Prostate gland (tissue), 2 donors: Measurements from ENCODE around the gene SSTR5. TPM values are rescaled to one million over a fixed set of nuclear protein-coding genes. Genes with fewer than 3 reads are reported as not detected.

Source experiments
- DNase-seq: peaks from one replicate; pipeline ENCODE4 v3.0.0-alpha.2; 2019; ENCODE audit warnings: low spot score
- H3K27ac ChIP-seq, 2 donors: fragments of 200-600 bp; sonication (generic); 2 replicates each; pipeline ENCODE4 v1.5.1; 2017 to 2019
- H3K27me3 ChIP-seq: fragments of 200-600 bp; sonication (generic); replicated peaks from 2 replicates; pipeline ENCODE4 v1.5.1; 2019; ENCODE audit not compliant: insufficient read depth
- H3K36me3 ChIP-seq, 2 donors: fragments of 200-600 bp; sonication (generic); 1 replicate in 1 of 2; 2 replicates in 1 of 2; pipeline versions ENCODE4 v1.5.1 to v1.8.1; 2017 to 2019
- H3K4me1 ChIP-seq: fragments of 200-600 bp; sonication (generic); replicated peaks from 2 replicates; pipeline ENCODE4 v1.5.1; 2019
- H3K4me3 ChIP-seq, 2 donors: fragments of 200-600 bp; sonication (generic); 2 replicates each; pipeline ENCODE4 v1.5.1; 2017 to 2019
- H3K9me3 ChIP-seq: fragments of 200-600 bp; sonication (generic); 2 replicates; pipeline ENCODE4 v1.5.1; 2017
- POLR2A ChIP-seq: fragments of 450-650 bp; IDR thresholded peaks from one replicate; pipeline ENCODE4 v1.6.1; 2016; ENCODE audit warnings: antibody characterized with exemption, mild to moderate bottlenecking
- POLR2AphosphoS5 ChIP-seq: sonication (generic); formaldehyde crosslinking; IDR thresholded peaks from one replicate; pipeline ENCODE4 v1.6.1; 2017; ENCODE audit warnings: antibody characterized with exemption
- WGBS: methylation state at CpG from one replicate; pipeline ENCODE4 v1.1.5; 2018; 5-methylcytosine and 5-hydroxymethylcytosine counted together
- intact Hi-C: fragments of 100-400 bp; cut with DNase I; formaldehyde crosslinking; loops from one replicate; pipeline ENCODE4 v1.14.2; 2022
- total RNA-seq, 2 donors: library from RNA; depleted of rRNA; stranded (reverse); fragments of >200 nt; gene quantifications; one replicate each; pipeline ENCODE4 v1.1.0, GENCODE V29; 2016
- TF ChIP-seq, protein P1 (sequence below), 4 experiments: fragments of 200-600 bp in 2 of 4; fragments of 450-650 bp in 2 of 4; sonication (generic) in 2 of 4; IDR thresholded peaks; 1 replicate in 3 of 4; 2 replicates in 1 of 4; pipeline ENCODE4 v1.5.1; 2016 to 2019; ENCODE audit warnings: antibody characterized with exemption in 4 of 4, mild to moderate bottlenecking in 2 of 4, moderate library complexity in 2 of 4

The SSTR5 gene
- total RNA-seq, 2 donors from 2014 or later: 1.1 to 1.8 TPM

DNA sequence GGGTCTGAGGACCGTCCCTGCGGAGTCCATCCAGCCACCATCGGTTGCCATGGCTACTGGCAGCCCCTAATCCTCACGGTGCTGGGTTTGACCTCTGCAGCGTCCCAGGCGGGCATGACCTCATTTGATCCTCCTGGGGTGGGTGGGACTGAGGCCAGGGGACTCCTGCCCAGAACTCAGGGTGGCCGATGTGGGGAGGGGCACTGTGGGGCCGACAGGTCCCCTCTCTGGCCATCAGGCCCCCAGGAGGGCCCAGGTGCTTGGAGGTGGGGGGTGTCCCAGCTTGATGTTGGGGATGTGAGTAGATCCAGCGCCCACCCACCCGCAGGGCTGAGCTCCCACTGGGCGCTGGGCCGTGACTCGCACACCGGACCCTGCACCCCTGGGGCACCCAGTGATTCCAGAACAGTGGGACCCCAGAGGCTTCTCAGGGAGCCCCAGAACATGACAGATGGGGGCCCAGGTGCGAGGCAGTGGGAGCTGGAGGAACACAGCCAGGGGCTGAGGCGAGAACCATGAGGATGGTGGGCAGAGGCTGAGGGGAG is 1.6 kb upstream of the SSTR5 start:
- Histone ChIP-seq H3K4me3 (no peak overlapping the region), H3K27me3 (peaks cover 46% of the 10 kb centered on the region), H3K9me3 (no peaks in the 10 kb centered on the region), H3K27ac (no peak overlapping the region), H3K4me1 (no peaks in the 10 kb centered on the region), H3K36me3 (no peaks in the 10 kb centered on the region)
- TF ChIP-seq POLR2A (no peak), POLR2AphosphoS5 (no peak)
- TF ChIP-seq, protein P1, sequence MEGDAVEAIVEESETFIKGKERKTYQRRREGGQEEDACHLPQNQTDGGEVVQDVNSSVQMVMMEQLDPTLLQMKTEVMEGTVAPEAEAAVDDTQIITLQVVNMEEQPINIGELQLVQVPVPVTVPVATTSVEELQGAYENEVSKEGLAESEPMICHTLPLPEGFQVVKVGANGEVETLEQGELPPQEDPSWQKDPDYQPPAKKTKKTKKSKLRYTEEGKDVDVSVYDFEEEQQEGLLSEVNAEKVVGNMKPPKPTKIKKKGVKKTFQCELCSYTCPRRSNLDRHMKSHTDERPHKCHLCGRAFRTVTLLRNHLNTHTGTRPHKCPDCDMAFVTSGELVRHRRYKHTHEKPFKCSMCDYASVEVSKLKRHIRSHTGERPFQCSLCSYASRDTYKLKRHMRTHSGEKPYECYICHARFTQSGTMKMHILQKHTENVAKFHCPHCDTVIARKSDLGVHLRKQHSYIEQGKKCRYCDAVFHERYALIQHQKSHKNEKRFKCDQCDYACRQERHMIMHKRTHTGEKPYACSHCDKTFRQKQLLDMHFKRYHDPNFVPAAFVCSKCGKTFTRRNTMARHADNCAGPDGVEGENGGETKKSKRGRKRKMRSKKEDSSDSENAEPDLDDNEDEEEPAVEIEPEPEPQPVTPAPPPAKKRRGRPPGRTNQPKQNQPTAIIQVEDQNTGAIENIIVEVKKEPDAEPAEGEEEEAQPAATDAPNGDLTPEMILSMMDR (IDR thresholded peaks at IDR 0.05): no peak
- intact Hi-C loops: no loop called here
- no peak for DNase-seq
- WGBS: 39% methylated on average over 16 of the region's 16 CpGs

DNA sequence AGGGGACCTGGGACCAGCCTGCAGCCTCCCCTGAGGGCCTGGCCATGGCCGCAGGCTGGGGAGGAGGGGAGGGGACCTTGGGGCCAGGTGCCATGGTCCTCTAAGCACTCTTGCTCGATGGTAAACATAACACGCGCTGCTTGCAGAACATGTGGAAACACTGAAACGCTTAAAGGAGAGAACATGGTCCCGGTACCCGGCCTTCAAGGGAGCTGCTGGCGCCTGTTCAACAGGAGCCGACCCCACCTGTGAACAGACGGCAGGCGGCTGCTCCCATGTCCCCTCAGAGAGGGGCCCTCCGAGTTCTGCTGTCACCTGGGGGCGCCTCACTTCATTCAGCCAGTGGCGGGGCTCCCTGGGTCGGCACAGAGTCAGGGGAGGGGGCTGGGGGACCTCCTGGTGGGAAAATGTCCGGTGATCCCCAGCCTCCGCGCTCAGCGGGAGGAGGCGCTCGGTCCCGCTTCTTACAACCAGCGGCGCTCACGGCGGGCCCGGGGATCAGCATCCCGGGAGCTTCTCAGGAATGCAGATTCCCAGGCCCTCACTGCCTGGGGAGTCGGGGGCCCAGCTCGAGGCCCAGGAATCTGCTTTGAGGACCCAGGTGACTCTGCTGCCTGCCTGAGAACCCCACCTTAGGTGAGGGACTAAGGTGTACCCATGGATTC is 854 bp upstream of the SSTR5 start:
- Histone ChIP-seq H3K27ac (no peak overlapping the region), H3K9me3 (no peaks in the 10 kb centered on the region), H3K36me3 (no peaks in the 10 kb centered on the region), H3K4me1 (no peaks in the 10 kb centered on the region), H3K27me3 (peaks cover 38% of the 10 kb centered on the region), H3K4me3 (no peak overlapping the region)
- TF ChIP-seq POLR2AphosphoS5 (no peak), POLR2A (no peak)
- TF ChIP-seq, protein P1 (IDR thresholded peaks at IDR 0.05): no peak
- no peak for DNase-seq
- WGBS: 7% methylated on average over 23 of the region's 30 CpGs
- intact Hi-C loops: no loop called here

DNA sequence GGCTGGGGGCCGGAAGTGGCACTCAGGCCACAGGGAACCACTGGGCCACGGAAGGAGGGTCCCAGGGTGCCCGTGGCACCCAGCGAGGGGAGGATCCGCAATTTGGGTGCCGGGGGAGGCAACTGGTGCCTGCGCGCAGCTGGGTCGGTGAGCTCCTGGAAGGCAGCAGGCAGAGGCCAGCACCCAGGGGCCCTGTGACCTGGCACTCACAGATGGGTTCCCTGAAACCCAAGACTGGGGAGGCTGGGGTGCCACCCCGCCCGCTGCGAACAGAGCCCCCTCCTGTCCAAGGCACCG is 663 bp downstream of the SSTR5 start:
- no peak for DNase-seq
- H3K27me3 ChIP-seq: peaks cover 34% of the 10 kb centered on the region
- H3K27ac ChIP-seq: no peak overlapping the region
- intact Hi-C loops: no loop called here
- TF ChIP-seq, protein P1 (IDR thresholded peaks at IDR 0.05): no peak
- TF ChIP-seq POLR2AphosphoS5 (no peak), POLR2A (no peak)
- no peaks in the 10 kb centered on the region for H3K9me3 ChIP-seq
- no peaks in the 10 kb centered on the region for H3K36me3 ChIP-seq
- H3K4me1 ChIP-seq: peaks cover 3% of the 10 kb centered on the region
- no peak overlapping the region for H3K4me3 ChIP-seq
- 63% methylated on average over 13 of the region's 13 CpGs for WGBS

DNA sequence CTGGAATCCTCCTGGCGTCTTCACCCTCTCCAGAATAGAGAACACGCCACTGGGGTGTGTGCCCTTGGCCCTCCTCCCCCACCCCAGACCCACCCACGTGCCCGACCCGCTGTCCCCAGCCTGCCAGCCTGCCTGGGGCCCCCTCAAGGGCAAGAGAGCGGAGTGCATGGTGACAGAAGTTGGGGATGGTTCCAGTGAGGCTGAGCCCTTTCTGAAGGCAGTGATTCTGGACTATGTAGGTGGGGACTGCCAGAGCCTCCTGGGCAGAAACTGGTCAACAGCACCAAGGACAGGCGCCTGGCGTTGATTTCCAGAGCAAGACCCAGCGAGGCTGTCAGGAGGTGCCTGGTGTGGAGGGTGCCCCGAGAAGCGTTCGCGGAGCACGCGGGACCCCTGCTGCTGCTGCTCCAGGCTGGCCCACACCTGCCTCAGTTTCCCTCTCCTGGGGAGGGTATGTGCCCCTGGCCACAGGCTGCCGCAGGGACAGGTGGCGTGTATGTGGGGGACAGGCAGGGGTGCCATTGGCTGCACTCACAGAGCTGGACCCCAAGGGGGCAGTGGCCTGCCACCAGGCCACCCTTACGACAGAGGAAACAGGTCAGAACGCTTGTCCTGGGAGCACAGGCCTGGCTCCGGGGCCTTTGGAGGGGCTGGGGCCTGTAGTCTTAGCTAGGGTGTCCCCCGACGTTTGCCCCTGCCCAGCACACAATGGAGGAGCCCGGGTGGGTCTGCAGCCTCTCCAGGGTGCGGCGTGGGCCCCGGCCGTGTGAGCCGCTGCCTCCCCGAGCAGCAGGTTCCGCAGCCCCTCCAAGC is 1.2 kb downstream of the SSTR5 start:
- intact Hi-C loops: no loop called here
- Histone ChIP-seq H3K27ac (no peak overlapping the region), H3K4me1 (peaks cover 7% of the 10 kb centered on the region), H3K4me3 (no peak overlapping the region), H3K9me3 (no peaks in the 10 kb centered on the region), H3K36me3 (no peaks in the 10 kb centered on the region), H3K27me3 (peaks cover 31% of the 10 kb centered on the region)
- WGBS: 61% methylated on average over 30 of the region's 30 CpGs
- no peak for DNase-seq
- TF ChIP-seq, protein P1 (IDR thresholded peaks at IDR 0.05): peak in 1 of 4 experiments; percentile 43
- TF ChIP-seq POLR2A (no peak), POLR2AphosphoS5 (no peak)

DNA sequence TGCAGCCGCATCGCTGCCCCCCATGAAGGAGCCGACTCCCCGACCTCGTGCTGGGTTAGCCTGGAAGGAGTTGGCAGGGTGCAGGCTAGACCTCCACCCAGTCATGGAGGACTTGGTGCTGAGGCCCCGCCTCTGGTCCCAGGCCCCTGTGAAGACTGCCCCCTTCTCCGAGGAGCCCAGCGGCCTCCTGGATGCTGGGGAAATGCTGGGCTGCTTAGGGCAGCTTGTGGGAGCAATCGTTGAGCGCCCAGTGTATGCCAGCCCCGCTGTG is 1.8 kb downstream of the SSTR5 start:
- Histone ChIP-seq H3K36me3 (no peaks in the 10 kb centered on the region), H3K4me1 (peaks cover 9% of the 10 kb centered on the region), H3K27ac (no peak overlapping the region), H3K4me3 (no peak overlapping the region), H3K27me3 (peaks cover 28% of the 10 kb centered on the region), H3K9me3 (no peaks in the 10 kb centered on the region)
- TF ChIP-seq POLR2A: no peak
- TF ChIP-seq, protein P1 (IDR thresholded peaks at IDR 0.05): no peak
- TF ChIP-seq POLR2AphosphoS5: no peak
- no peak for DNase-seq
- intact Hi-C loops: no loop called here
- WGBS: 61% methylated on average over 9 of the region's 11 CpGs
